Measurements from ENCODE around the gene ZNF408. TPM values are rescaled to one million over a fixed set of nuclear protein-coding genes. Genes with fewer than 3 reads are reported as not detected.

The ZNF408 gene
- total and polyA plus RNA-seq, 2 experiments from 2014 or later = 7.8 to 10.7 TPM

- Histone ChIP-seq H3K4me1 (ENCODE audit: insufficient read depth) (no peaks in the 10 kb centered on the region), H3K79me2 (no peaks in the 10 kb centered on the region), H3K4me3 (no peak overlapping the region), H3K36me3 (replicated peaks; ENCODE audit: insufficient read depth, low read depth) (no peaks in the 10 kb centered on the region), H4K20me1 (ENCODE audit: insufficient read depth, poor library complexity, severe bottlenecking) (no peaks in the 10 kb centered on the region), H3K9me2 (replicated peaks; ENCODE audit: insufficient read depth) (no peaks in the 10 kb centered on the region), H3K27ac (no peak overlapping the region), H3K4me2 (no peak overlapping the region), H2AFZ (no peak overlapping the region), H3K27me3 (no peaks in the 10 kb centered on the region), H3K9me3 (ENCODE audit: low read depth) (no peaks in the 10 kb centered on the region)
- DNase-seq (ENCODE audit: low spot score) = no peak
- no peak for TF ChIP-seq EZH2phosphoT487 (IDR thresholded peaks at IDR 0.05; ENCODE audit: low read depth, severe bottlenecking, unreplicated experiment)
- TF ChIP-seq, protein P1, sequence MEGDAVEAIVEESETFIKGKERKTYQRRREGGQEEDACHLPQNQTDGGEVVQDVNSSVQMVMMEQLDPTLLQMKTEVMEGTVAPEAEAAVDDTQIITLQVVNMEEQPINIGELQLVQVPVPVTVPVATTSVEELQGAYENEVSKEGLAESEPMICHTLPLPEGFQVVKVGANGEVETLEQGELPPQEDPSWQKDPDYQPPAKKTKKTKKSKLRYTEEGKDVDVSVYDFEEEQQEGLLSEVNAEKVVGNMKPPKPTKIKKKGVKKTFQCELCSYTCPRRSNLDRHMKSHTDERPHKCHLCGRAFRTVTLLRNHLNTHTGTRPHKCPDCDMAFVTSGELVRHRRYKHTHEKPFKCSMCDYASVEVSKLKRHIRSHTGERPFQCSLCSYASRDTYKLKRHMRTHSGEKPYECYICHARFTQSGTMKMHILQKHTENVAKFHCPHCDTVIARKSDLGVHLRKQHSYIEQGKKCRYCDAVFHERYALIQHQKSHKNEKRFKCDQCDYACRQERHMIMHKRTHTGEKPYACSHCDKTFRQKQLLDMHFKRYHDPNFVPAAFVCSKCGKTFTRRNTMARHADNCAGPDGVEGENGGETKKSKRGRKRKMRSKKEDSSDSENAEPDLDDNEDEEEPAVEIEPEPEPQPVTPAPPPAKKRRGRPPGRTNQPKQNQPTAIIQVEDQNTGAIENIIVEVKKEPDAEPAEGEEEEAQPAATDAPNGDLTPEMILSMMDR (IDR thresholded peaks at IDR 0.05; ENCODE audit: poor library complexity) = no peak
- no peak for TF ChIP-seq EZH2 (IDR thresholded peaks at IDR 0.05; ENCODE audit: borderline replicate concordance)
- WGBS (ENCODE audit: low lambda C conversion rate, missing lambda C conversion rate) = 91% methylated on average over 4 of the region's 4 CpGs
These were observed 30.7 kb downstream of the ZNF408 start for GRCh38 chr11:46731545-46731944.

GRCh38 chr11:46733234-46733633, 32.4 kb downstream of the ZNF408 start:
- H3K36me3 ChIP-seq (replicated peaks; ENCODE audit: insufficient read depth, low read depth) = no peaks in the 10 kb centered on the region
- no peaks in the 10 kb centered on the region for H4K20me1 ChIP-seq (ENCODE audit: insufficient read depth, poor library complexity, severe bottlenecking)
- no peaks in the 10 kb centered on the region for H3K9me3 ChIP-seq (ENCODE audit: low read depth)
- no peak overlapping the region for H3K4me3 ChIP-seq
- H3K4me1 ChIP-seq (ENCODE audit: insufficient read depth) = no peaks in the 10 kb centered on the region
- no peaks in the 10 kb centered on the region for H3K9me2 ChIP-seq (replicated peaks; ENCODE audit: insufficient read depth)
- WGBS (ENCODE audit: low lambda C conversion rate, missing lambda C conversion rate) = 95% methylated on average over 1 of the region's 1 CpG
- no peaks in the 10 kb centered on the region for H3K27me3 ChIP-seq
- no peak overlapping the region for H3K27ac ChIP-seq
- TF ChIP-seq EZH2 (IDR thresholded peaks at IDR 0.05; ENCODE audit: borderline replicate concordance) (no peak), EZH2phosphoT487 (IDR thresholded peaks at IDR 0.05; ENCODE audit: low read depth, severe bottlenecking, unreplicated experiment) (no peak)
- TF ChIP-seq, protein P1 (IDR thresholded peaks at IDR 0.05; ENCODE audit: poor library complexity) = no peak
- DNase-seq (ENCODE audit: low spot score) = no peak
- H2AFZ ChIP-seq = no peak overlapping the region
- no peak overlapping the region for H3K4me2 ChIP-seq
- no peaks in the 10 kb centered on the region for H3K79me2 ChIP-seq

DNA sequence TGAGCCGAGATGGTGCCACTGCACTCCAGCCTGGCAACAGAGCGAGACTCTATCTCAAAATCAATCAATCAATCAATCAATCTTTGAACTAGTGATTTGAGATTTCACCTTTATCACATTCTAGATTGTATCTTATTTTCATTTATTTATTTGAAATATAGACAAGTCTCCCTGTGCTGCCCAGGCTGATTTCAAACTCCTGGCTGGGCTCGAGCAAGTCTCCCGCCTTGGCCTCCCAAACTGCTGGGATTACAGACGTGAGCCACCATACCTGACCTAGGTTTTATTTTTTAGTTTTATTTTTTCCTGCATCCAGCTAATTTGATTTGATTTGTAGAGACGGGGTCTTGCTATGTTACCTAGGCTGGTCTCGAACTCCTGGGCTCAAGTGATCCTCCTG, 35.3 kb downstream of the ZNF408 start:
- no peaks in the 10 kb centered on the region for H4K20me1 ChIP-seq (ENCODE audit: insufficient read depth, poor library complexity, severe bottlenecking)
- no peaks in the 10 kb centered on the region for H3K27me3 ChIP-seq
- H2AFZ ChIP-seq = no peak overlapping the region
- no peak overlapping the region for H3K27ac ChIP-seq
- no peak overlapping the region for H3K4me2 ChIP-seq
- H3K9me3 ChIP-seq (ENCODE audit: low read depth) = no peaks in the 10 kb centered on the region
- TF ChIP-seq EZH2 (IDR thresholded peaks at IDR 0.05; ENCODE audit: borderline replicate concordance) = no peak
- TF ChIP-seq EZH2phosphoT487 (IDR thresholded peaks at IDR 0.05; ENCODE audit: low read depth, severe bottlenecking, unreplicated experiment) = no peak
- TF ChIP-seq, protein P1 (IDR thresholded peaks at IDR 0.05; ENCODE audit: poor library complexity) = no peak
- no peaks in the 10 kb centered on the region for H3K9me2 ChIP-seq (replicated peaks; ENCODE audit: insufficient read depth)
- DNase-seq (ENCODE audit: low spot score) = no peak
- H3K36me3 ChIP-seq (replicated peaks; ENCODE audit: insufficient read depth, low read depth) = no peaks in the 10 kb centered on the region
- no peaks in the 10 kb centered on the region for H3K4me1 ChIP-seq (ENCODE audit: insufficient read depth)
- 96% methylated on average over 7 of the region's 7 CpGs for WGBS (ENCODE audit: low lambda C conversion rate, missing lambda C conversion rate)
- H3K79me2 ChIP-seq = no peaks in the 10 kb centered on the region
- no peak overlapping the region for H3K4me3 ChIP-seq

GRCh38 chr11:46736615-46737014, 35.8 kb downstream of the ZNF408 start:
- no peak overlapping the region for H3K4me3 ChIP-seq
- no peak for DNase-seq (ENCODE audit: low spot score)
- no peak overlapping the region for H3K27ac ChIP-seq
- no peaks in the 10 kb centered on the region for H3K36me3 ChIP-seq (replicated peaks; ENCODE audit: insufficient read depth, low read depth)
- H3K9me3 ChIP-seq (ENCODE audit: low read depth) = no peaks in the 10 kb centered on the region
- no peaks in the 10 kb centered on the region for H4K20me1 ChIP-seq (ENCODE audit: insufficient read depth, poor library complexity, severe bottlenecking)
- H2AFZ ChIP-seq = no peak overlapping the region
- WGBS (ENCODE audit: low lambda C conversion rate, missing lambda C conversion rate) = 79% methylated on average over 5 of the region's 5 CpGs
- no peak for TF ChIP-seq EZH2phosphoT487 (IDR thresholded peaks at IDR 0.05; ENCODE audit: low read depth, severe bottlenecking, unreplicated experiment)
- no peak for TF ChIP-seq EZH2 (IDR thresholded peaks at IDR 0.05; ENCODE audit: borderline replicate concordance)
- TF ChIP-seq, protein P1 (IDR thresholded peaks at IDR 0.05; ENCODE audit: poor library complexity) = no peak
- no peaks in the 10 kb centered on the region for H3K9me2 ChIP-seq (replicated peaks; ENCODE audit: insufficient read depth)
- H3K4me2 ChIP-seq = no peak overlapping the region
- H3K4me1 ChIP-seq (ENCODE audit: insufficient read depth) = no peaks in the 10 kb centered on the region
- H3K79me2 ChIP-seq = no peaks in the 10 kb centered on the region
- H3K27me3 ChIP-seq = no peaks in the 10 kb centered on the region
